CD14-positive monocyte (primary cell): ENCODE data around the gene AIPL1. TPM values are rescaled to one million over a fixed set of nuclear protein-coding genes. Genes with fewer than 3 reads are reported as not detected.
"Not testable (repeated sequence)": the region's sequence is repeated elsewhere in the genome, so short reads cannot be mapped to it uniquely, and the experiment has no call there.

ENCODE experiments used
- DNase-seq, 3 donors: peaks; one replicate each; pipeline ENCODE4 v3.0.0-alpha.2; 2011 to 2022
- H2AFZ ChIP-seq: 2 replicates; pipeline ENCODE4 v1.6.0; 2012; ENCODE audit warnings: mild to moderate bottlenecking, low read depth, low read length, inconsistent platforms; ENCODE audit not compliant: insufficient read depth, poor library complexity, severe bottlenecking
- H3K27ac ChIP-seq, 2 donors: 1 replicate in 1 of 2; 2 replicates in 1 of 2; pipeline ENCODE4 v1.5.1; 2012 to 2013; ENCODE audit warnings: low read length in 2 of 2, control low read depth in 1 of 2, inconsistent platforms in 1 of 2, low read depth in 1 of 2, mild to moderate bottlenecking in 1 of 2
- H3K27me3 ChIP-seq, 2 donors: one replicate each; pipeline versions ENCODE4 v1.6.0 to v1.6.1; 2011 to 2013; ENCODE audit warnings: low read length in 2 of 2; ENCODE audit not compliant: control insufficient read depth in 2 of 2, insufficient read depth in 2 of 2
- H3K36me3 ChIP-seq, 2 donors: replicated peaks in 1 of 2; 1 replicate in 1 of 2; 2 replicates in 1 of 2; pipeline versions ENCODE4 v1.5.1 to v1.6.1; 2012 to 2013; ENCODE audit warnings: low read length in 2 of 2, control low read depth in 1 of 2, inconsistent platforms in 1 of 2, mild to moderate bottlenecking in 1 of 2; ENCODE audit not compliant: insufficient read depth in 2 of 2, control insufficient read depth in 1 of 2
- H3K4me1 ChIP-seq, 2 donors: 1 replicate in 1 of 2; 2 replicates in 1 of 2; pipeline versions ENCODE4 v1.5.1 to v1.6.1; 2012 to 2013; ENCODE audit warnings: low read length in 2 of 2, control low read depth in 1 of 2, inconsistent platforms in 1 of 2, mild to moderate bottlenecking in 1 of 2, moderate library complexity in 1 of 2; ENCODE audit not compliant: insufficient read depth in 2 of 2, control insufficient read depth in 1 of 2
- H3K4me2 ChIP-seq: replicated peaks from 2 replicates; pipeline ENCODE3; 2012; ENCODE audit warnings: low read length, moderate library complexity, mild to moderate bottlenecking; ENCODE audit not compliant: poor library complexity, severe bottlenecking; ENCODE audit errors: extremely low read depth
- H3K4me3 ChIP-seq, 3 experiments: fragments of 200-600 bp in 1 of 3; sonication (generic) in 1 of 3; replicated peaks in 1 of 3; 1 replicate in 2 of 3; 2 replicates in 1 of 3; pipeline ENCODE4 v1.5.1; 2011 to 2013; ENCODE audit warnings: low read length in 3 of 3, mild to moderate bottlenecking in 3 of 3, control low read depth in 2 of 3, low read depth in 2 of 3, inconsistent platforms in 1 of 3, moderate library complexity in 1 of 3
- H3K79me2 ChIP-seq: 2 replicates; pipeline ENCODE4 v1.6.0; 2012; ENCODE audit warnings: mild to moderate bottlenecking, control low read depth, inconsistent platforms, low read length, moderate library complexity; ENCODE audit not compliant: insufficient read depth
- H3K9ac ChIP-seq: 2 replicates; pipeline ENCODE4 v1.6.0; 2017; ENCODE audit warnings: low read length, mild to moderate bottlenecking; ENCODE audit not compliant: insufficient read depth, poor library complexity, severe bottlenecking
- H3K9me3 ChIP-seq, 2 donors: replicated peaks in 1 of 2; 1 replicate in 1 of 2; 2 replicates in 1 of 2; pipeline versions ENCODE4 v1.5.1 to v1.6.1; 2012 to 2013; ENCODE audit warnings: low read length in 2 of 2, control low read depth in 1 of 2; ENCODE audit not compliant: control insufficient read depth in 1 of 2, insufficient read depth in 1 of 2
- H4K20me1 ChIP-seq: 2 replicates; pipeline ENCODE4 v1.6.0; 2012; ENCODE audit warnings: mild to moderate bottlenecking, low read length, control low read depth, moderate library complexity; ENCODE audit not compliant: insufficient read depth
- H3K27ac Mint-ChIP-seq, 7 donors: one replicate each; pipeline ENCODE4 v1.8.0; 2020; ENCODE audit warnings: mild to moderate bottlenecking in 7 of 7, mixed read lengths in 7 of 7, moderate library complexity in 6 of 7, inconsistent platforms in 2 of 7
- H3K27me3 Mint-ChIP-seq, 3 donors: one replicate each; pipeline ENCODE4 v1.8.0; 2021 to 2022; ENCODE audit warnings: low read depth in 3 of 3, mild to moderate bottlenecking in 3 of 3, mixed read lengths in 3 of 3, moderate library complexity in 3 of 3, inconsistent platforms in 1 of 3
- H3K36me3 Mint-ChIP-seq, 2 donors: one replicate each; pipeline ENCODE4 v1.8.0; 2020; ENCODE audit warnings: mixed read lengths in 2 of 2, inconsistent platforms in 1 of 2, mild to moderate bottlenecking in 1 of 2
- H3K4me1 Mint-ChIP-seq: one replicate; pipeline ENCODE4 v1.8.0; 2020; ENCODE audit warnings: mild to moderate bottlenecking, mixed read lengths
- H3K4me3 Mint-ChIP-seq, 2 donors: one replicate each; pipeline ENCODE4 v1.8.0; 2020; ENCODE audit warnings: mild to moderate bottlenecking in 2 of 2, mixed read lengths in 2 of 2, moderate library complexity in 1 of 2
- H3K9me3 Mint-ChIP-seq, 7 donors: one replicate each; pipeline ENCODE4 v1.8.0; 2020 to 2022; ENCODE audit warnings: mixed read lengths in 7 of 7, mild to moderate bottlenecking in 6 of 7, moderate library complexity in 6 of 7, inconsistent platforms in 2 of 7
- WGBS: methylation state at CpG from one replicate; pipeline ENCODE4 v1.1.5; 2013; ENCODE audit warnings: missing lambda C conversion rate; ENCODE audit not compliant: insufficient coverage; 5-methylcytosine and 5-hydroxymethylcytosine counted together
- intact Hi-C, 2 donors: fragments of 100-400 bp; cut with micrococcal nuclease; formaldehyde crosslinking; loops; one replicate each; pipeline versions ENCODE4 v1.15.0 to v1.15.1; 2023
- polyA minus RNA-seq: library from RNA; depleted of rRNA, polyadenylated mRNA; stranded (reverse); fragments of >200 nt; gene quantifications from 2 replicates; pipeline ENCODE4 v1.2.3, GENCODE V29; 2012
- polyA plus RNA-seq, 3 donors: library from polyadenylated mRNA; depleted of rRNA in 1 of 3; unstranded in 2 of 3; stranded (reverse) in 1 of 3; fragments of 300-500 nt in 2 of 3; fragments of >200 nt in 1 of 3; fragmentation: Illumina TruSeq in 2 of 3; gene quantifications; 1 replicate in 2 of 3; 2 replicates in 1 of 3; pipeline ENCODE4 v1.2.3, GENCODE V29; 2012 to 2021
- total RNA-seq, 12 experiments: library from RNA in 1 of 12; stranded (reverse) in 1 of 12; fragments of 120-200 nt in 1 of 12; gene quantifications; one replicate each; pipeline ENCODE4 v1.2.4 and lab custom pipeline; 2013 to 2026; ENCODE audit warnings: mixed read lengths in 6 of 12, inconsistent platforms in 1 of 12
- TF ChIP-seq, protein P1 (sequence below): fragments of 200-600 bp; IDR thresholded peaks from one replicate; pipeline ENCODE4 v1.8.0; 2022; ENCODE audit warnings: antibody characterized with exemption, mild to moderate bottlenecking

Gene AIPL1, protein sequence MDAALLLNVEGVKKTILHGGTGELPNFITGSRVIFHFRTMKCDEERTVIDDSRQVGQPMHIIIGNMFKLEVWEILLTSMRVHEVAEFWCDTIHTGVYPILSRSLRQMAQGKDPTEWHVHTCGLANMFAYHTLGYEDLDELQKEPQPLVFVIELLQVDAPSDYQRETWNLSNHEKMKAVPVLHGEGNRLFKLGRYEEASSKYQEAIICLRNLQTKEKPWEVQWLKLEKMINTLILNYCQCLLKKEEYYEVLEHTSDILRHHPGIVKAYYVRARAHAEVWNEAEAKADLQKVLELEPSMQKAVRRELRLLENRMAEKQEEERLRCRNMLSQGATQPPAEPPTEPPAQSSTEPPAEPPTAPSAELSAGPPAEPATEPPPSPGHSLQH
- total RNA-seq (2013) = not detected
- not detected for polyA plus RNA-seq
- not detected in 2 replicates for polyA minus RNA-seq
- total RNA-seq (lab: John Stamatoyannopoulos, UW) = 0 to 0.30 (median 0) reads per million in 11 experiments

DNA sequence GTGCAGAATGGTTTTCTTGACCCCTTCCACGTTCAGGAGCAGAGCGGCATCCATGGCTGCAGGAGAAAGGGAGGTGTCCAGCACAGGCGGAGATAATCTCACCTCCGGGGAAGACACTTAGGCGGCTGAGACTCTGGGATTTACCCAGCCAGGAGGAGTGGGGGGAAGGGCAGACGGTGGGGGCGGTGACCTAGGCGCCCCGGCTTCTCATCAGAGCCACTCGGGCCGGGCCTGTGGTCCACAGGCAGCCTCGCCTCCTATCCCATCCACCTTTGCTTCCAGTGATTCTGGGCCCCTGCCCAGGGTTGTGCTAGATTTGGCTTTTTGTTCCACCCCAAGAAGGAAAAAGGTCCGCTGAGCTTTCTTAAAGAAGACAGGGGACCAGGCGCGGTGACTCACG lies at the start of gene AIPL1:
Gene AIPL1, minus strand, starts transcription at position 71 of the 400 bp plus-strand sequence. Its CDS starts 17 bp downstream, at position 54.
- Histone ChIP-seq H3K79me2 (no peaks in the 10 kb centered on the region), H3K4me1 (no peaks in the 10 kb centered on the region), H3K4me3 (no peak within 1 kb of the TSS), H3K36me3 (no peaks in the 10 kb centered on the region), H3K27me3 (peaks cover 4 to 38% of the 10 kb centered on the region in 2 donors), H3K9me3 (peaks cover 10 to 14% of the 10 kb centered on the region in 2 donors), H3K4me2 (no peak within 1 kb of the TSS), H2AFZ (no peak within 1 kb of the TSS), H3K9ac (no peak within 1 kb of the TSS), H4K20me1 (no peaks in the 10 kb centered on the region), H3K27ac (no peak within 1 kb of the TSS)
- Mint-ChIP-seq H3K36me3 (peaks cover 2 to 4% of the 10 kb centered on the region in 2 donors), H3K4me1 (peaks cover 11% of the 10 kb centered on the region), H3K27me3 (peaks cover 36 to 60% (median 39%) of the 10 kb centered on the region in 3 donors), H3K27ac (no peak within 1 kb of the TSS), H3K4me3 (peak within 1 kb of the TSS in 1 of 2 donors; percentile 21), H3K9me3 (peaks cover 4 to 21% (median 16%) of the 10 kb centered on the region in 7 donors)
- intact Hi-C loops = loop anchor here in 1 of 2 donors (10.0 kb wide), 1 partner anchor 730 kb away; no protein-coding TSS in a partner anchor
- TF ChIP-seq, protein P1, sequence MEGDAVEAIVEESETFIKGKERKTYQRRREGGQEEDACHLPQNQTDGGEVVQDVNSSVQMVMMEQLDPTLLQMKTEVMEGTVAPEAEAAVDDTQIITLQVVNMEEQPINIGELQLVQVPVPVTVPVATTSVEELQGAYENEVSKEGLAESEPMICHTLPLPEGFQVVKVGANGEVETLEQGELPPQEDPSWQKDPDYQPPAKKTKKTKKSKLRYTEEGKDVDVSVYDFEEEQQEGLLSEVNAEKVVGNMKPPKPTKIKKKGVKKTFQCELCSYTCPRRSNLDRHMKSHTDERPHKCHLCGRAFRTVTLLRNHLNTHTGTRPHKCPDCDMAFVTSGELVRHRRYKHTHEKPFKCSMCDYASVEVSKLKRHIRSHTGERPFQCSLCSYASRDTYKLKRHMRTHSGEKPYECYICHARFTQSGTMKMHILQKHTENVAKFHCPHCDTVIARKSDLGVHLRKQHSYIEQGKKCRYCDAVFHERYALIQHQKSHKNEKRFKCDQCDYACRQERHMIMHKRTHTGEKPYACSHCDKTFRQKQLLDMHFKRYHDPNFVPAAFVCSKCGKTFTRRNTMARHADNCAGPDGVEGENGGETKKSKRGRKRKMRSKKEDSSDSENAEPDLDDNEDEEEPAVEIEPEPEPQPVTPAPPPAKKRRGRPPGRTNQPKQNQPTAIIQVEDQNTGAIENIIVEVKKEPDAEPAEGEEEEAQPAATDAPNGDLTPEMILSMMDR = no peak
- DNase-seq = no peak
- WGBS = 96% methylated on average over 7 of the region's 16 CpGs

DNA sequence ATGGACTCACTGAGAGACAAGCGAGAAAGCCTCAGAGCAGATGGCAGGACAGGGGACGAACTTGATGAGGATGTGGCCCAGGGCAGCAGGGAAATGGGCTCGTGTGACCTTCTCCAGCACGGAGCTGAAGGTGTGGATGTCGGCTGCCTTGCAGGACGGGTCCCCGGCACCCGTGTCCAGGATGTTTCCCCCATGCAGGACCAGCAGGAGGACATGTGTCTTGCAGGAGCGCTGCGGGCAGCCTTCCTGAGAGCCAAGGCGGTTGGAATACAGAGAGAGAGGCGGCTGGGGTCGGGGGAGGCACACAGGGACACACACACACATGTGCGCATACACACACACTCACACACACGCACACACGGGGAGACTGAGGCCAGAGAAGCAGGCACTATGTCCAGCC lies 48.6 kb upstream of the AIPL1 start:
- no peak for DNase-seq
- H3K4me2 ChIP-seq = no peak overlapping the region
- Mint-ChIP-seq H3K27ac (no peak overlapping the region), H3K4me1 (no peaks in the 10 kb centered on the region), H3K36me3 (no peaks in the 10 kb centered on the region), H3K9me3 (no peaks in the 10 kb centered on the region), H3K27me3 (peaks cover 7 to 13% (median 7%) of the 10 kb centered on the region in 3 donors), H3K4me3 (no peak overlapping the region)
- TF ChIP-seq, protein P1 = no peak
- no peaks in the 10 kb centered on the region for H3K4me1 ChIP-seq
- H3K27me3 ChIP-seq = no peaks in the 10 kb centered on the region
- no peak overlapping the region for H2AFZ ChIP-seq
- H3K79me2 ChIP-seq = no peaks in the 10 kb centered on the region
- no peaks in the 10 kb centered on the region for H4K20me1 ChIP-seq
- no peak overlapping the region for H3K9ac ChIP-seq
- no peak overlapping the region for H3K4me3 ChIP-seq
- no peak overlapping the region for H3K27ac ChIP-seq
- 87% methylated on average over 14 of the region's 16 CpGs for WGBS
- no peaks in the 10 kb centered on the region for H3K9me3 ChIP-seq
- no peaks in the 10 kb centered on the region for H3K36me3 ChIP-seq
- intact Hi-C loops = no loop called here

DNA sequence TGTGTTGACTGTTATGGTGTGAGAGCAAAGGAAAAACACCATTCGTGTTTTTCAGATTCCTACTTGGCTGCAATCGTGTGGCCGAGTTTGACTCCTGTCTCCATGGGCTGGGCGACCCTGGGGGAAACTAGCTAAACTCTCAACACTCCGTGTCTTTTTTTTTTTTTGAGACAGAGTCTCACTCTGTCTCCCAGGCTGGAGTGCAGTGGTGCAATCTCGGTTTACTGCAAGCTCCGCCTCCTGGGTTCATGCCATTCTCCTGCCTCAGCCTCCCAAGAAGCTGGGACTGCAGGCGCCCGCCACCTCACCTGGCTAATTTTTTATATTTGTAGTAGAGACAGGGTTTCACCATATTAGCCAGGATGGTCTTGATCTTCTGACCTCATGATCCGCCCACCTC lies 47.9 kb upstream of the AIPL1 start:
- H3K9ac ChIP-seq, H4K20me1 ChIP-seq, H3K4me3 Mint-ChIP-seq, H3K4me1 Mint-ChIP-seq, H3K27ac ChIP-seq, H2AFZ ChIP-seq, H3K9me3 ChIP-seq, H3K27me3 ChIP-seq, H3K9me3 Mint-ChIP-seq, H3K27ac Mint-ChIP-seq, H3K79me2 ChIP-seq, H3K4me2 ChIP-seq, H3K36me3 Mint-ChIP-seq, DNase-seq, intact Hi-C loops, H3K4me3 ChIP-seq, H3K36me3 ChIP-seq, H3K4me1 ChIP-seq: not testable (repeated sequence)
- WGBS = 90% methylated on average over 7 of the region's 10 CpGs
- peaks cover 7 to 11% (median 10%) of the 10 kb centered on the region in 3 donors for H3K27me3 Mint-ChIP-seq
